Coronary artery (tissue), 2 donors: Measurements from ENCODE around the gene PPP2R5B.

Experiments
- DNase-seq: peaks from one replicate; pipeline ENCODE4 v3.0.0-alpha.2; 2017; ENCODE audit warnings: low spot score
- H3K27ac ChIP-seq, 2 donors: fragments of 200-600 bp; sonication (generic); one replicate each; pipeline ENCODE4 v1.5.1; 2016 to 2019
- H3K4me3 ChIP-seq: fragments of 200-600 bp; sonication (generic); 2 replicates; pipeline ENCODE4 v1.5.1; 2016; ENCODE audit warnings: mild to moderate bottlenecking, moderate library complexity
- TF ChIP-seq, protein P1 (sequence below): fragments of 200-600 bp; sonication (generic); IDR thresholded peaks from one replicate; pipeline ENCODE4 v1.5.1; 2019; ENCODE audit warnings: antibody characterized with exemption

The PPP2R5B gene

DNA sequence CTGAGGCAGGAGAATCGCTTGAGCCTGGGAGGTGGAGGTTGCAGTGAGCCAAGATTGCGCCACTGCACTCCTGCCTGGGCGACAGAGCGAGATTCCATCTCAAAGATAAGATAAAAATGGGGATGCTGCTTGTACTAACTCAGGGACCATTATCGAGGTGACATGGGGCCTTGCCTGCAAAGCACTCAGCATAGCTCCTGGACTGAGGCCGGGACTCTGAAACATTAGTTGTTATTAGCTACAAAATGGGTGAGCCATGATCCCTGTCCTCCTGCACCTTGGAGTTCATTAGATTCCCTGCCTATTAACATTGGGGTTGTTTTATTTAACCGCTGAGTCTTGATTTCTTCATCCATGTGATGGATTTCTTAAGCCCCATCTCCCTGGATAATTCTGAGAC, 5.1 kb downstream of the PPP2R5B start:
- Histone ChIP-seq H3K4me3 (no peak overlapping the region), H3K27ac (no peak overlapping the region)
- TF ChIP-seq, protein P1, sequence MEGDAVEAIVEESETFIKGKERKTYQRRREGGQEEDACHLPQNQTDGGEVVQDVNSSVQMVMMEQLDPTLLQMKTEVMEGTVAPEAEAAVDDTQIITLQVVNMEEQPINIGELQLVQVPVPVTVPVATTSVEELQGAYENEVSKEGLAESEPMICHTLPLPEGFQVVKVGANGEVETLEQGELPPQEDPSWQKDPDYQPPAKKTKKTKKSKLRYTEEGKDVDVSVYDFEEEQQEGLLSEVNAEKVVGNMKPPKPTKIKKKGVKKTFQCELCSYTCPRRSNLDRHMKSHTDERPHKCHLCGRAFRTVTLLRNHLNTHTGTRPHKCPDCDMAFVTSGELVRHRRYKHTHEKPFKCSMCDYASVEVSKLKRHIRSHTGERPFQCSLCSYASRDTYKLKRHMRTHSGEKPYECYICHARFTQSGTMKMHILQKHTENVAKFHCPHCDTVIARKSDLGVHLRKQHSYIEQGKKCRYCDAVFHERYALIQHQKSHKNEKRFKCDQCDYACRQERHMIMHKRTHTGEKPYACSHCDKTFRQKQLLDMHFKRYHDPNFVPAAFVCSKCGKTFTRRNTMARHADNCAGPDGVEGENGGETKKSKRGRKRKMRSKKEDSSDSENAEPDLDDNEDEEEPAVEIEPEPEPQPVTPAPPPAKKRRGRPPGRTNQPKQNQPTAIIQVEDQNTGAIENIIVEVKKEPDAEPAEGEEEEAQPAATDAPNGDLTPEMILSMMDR: no peak
- no peak for DNase-seq

DNA sequence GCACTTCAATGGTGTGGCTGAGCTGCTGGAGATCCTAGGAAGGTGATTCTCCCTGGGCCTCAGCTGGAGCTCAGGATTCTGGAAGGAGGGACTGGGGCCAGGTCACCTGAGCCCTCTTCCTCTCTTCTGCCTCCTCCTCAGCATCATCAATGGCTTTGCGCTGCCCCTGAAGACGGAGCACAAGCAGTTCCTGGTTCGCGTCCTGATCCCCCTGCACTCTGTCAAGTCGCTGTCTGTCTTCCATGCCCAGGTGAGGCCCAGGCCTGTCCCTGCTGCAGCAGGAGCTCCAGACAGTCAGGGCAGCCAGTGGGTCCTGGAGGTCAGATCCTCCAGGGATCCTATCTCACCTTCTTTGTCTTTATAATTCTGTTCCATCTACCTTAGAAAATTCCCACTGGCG, 5.9 kb downstream of the PPP2R5B start:
- Histone ChIP-seq H3K4me3 (no peak overlapping the region), H3K27ac (no peak overlapping the region)
- no peak for DNase-seq
- TF ChIP-seq, protein P1: no peak

DNA sequence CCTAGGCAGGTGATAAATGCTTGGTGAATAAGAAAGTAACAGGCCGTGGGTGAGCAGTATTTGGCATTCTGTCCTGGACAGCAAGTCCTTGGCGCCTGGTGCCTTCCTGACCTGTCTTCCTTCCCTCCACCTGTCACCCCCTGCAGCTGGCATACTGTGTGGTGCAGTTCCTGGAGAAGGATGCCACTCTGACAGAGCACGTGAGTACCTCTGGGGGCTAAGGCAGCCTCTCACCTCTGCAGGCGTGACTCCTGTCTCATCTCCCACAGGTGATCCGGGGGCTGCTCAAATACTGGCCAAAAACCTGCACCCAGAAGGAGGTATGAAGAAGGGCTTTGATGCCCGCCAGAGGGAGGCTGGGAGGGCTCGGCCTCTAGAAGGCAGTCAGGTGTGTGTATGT, 6.8 kb downstream of the PPP2R5B start:
- H3K4me3 ChIP-seq: no peak overlapping the region
- no peak overlapping the region for H3K27ac ChIP-seq
- no peak for DNase-seq
- TF ChIP-seq, protein P1: no peak

DNA sequence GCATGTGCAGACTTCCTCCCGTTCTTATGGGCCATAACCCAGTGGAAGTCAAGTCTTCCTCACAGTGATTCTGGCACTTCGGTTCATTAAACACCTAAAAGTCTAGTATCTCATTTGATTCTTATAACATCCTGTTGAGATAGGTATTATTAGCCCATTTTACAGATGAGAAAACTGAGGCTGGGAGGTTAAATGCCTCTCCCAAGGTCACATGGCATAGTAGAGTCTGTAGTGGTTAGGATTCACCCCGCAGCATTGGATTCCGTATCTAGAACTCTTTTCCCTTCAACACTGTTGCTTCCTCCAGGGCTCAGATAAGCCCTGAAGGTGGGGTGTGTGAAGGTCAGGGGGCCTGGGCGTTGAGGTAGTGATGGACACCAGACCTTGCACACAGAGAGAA, 7.8 kb downstream of the PPP2R5B start:
- TF ChIP-seq, protein P1: no peak
- no peak for DNase-seq
- Histone ChIP-seq H3K4me3 (no peak overlapping the region), H3K27ac (no peak overlapping the region)

DNA sequence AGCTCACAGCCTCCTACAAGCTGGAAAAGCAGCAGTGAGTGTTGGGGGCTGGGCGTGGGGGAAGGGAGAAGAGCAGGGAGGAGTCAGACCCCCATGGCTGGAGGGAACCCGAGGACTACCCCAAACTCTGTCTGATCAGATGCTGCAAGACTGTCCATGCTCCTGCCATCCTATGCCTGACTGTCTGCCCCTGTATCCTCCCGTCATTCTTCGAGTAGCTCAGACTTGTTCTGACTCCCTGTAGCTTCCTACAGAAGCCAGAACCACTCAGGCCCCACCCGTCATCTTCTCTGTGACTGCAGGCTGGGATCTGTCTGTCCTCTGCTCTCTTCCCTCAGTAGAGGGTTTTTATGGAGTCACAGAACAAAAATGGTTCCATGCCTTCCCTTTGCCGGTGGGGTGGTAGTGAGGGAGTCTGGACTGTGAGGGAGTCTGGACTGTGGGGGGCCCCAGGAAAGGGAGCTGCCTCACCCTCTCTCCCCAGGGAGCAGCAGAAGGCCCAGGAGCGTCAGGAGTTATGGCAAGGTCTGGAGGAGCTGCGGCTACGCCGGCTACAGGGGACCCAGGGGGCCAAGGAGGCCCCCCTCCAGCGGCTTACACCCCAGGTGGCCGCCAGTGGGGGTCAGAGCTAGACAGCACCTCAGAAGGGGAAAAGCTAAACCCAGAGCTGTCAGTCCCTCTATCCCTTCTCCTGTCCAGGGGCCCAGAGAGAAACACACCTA, 8.9 kb downstream of the PPP2R5B start:
- DNase-seq: no peak
- Histone ChIP-seq H3K27ac (no peak overlapping the region), H3K4me3 (no peak overlapping the region)
- TF ChIP-seq, protein P1: no peak

DNA sequence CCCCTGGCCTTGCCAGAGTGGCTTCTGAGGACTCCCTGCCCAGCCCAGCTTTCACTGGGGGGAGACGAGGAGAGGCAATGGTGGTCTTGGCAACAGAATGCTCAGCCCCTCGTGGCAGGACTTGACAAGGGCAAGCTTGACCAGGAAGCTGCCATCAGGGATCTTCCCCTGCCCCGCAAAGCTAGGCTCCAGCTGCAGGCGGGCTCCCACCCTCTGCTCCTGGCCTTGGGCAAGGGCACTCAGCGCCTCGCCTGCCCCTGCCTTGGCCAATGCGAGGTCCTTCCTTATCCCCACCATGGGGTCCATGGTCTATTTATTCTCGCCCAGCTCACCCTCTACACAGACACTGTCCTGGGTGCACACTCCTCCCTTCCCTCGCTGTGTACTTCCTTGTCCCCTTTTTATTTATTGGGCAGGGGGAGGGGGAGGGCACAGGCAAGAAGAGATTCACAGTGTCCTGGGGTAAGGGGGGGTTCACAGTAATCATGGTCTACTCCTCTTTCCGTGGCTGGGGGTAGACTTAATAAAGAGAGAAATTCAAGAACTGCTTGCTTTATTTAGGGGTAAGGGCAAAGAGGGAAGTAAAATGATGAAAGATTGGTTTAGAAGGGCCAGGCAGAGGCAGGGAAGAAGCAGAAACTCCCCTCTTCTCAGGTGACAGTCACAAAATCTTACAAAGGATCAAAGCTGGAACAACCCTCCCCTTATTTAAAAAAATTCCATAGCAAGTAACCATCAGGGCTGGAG, 9.6 kb downstream of the PPP2R5B start:
- no peak overlapping the region for H3K4me3 ChIP-seq
- no peak overlapping the region for H3K27ac ChIP-seq
- TF ChIP-seq, protein P1: no peak
- DNase-seq: no peak
